Measurements from ENCODE around the gene PRKD2.

DNA sequence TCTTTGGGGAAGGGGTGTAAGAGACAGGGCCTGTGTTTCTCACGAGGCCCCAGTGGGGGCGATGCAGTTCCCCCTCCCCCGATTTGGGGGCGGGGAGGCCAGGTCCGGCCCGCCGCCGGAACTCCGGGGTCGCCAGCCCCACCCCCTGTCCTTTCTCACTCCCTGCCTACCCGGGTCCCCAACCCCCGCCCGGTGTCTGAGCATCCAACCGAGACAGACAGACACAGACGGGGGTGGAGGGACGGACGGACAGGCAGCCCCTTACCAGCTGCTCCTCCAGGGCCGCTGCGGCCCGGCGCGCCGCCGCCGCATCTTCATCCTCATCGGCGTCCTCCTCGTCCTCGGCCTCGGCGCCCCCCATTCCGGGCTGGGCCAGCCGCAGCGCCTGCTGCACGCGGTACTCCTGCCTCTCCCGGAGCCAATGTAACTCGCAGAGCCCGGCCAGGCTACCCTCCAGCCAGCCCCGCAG is 56.3 kb downstream of the PRKD2 start:
- TF ChIP-seq, protein P1, sequence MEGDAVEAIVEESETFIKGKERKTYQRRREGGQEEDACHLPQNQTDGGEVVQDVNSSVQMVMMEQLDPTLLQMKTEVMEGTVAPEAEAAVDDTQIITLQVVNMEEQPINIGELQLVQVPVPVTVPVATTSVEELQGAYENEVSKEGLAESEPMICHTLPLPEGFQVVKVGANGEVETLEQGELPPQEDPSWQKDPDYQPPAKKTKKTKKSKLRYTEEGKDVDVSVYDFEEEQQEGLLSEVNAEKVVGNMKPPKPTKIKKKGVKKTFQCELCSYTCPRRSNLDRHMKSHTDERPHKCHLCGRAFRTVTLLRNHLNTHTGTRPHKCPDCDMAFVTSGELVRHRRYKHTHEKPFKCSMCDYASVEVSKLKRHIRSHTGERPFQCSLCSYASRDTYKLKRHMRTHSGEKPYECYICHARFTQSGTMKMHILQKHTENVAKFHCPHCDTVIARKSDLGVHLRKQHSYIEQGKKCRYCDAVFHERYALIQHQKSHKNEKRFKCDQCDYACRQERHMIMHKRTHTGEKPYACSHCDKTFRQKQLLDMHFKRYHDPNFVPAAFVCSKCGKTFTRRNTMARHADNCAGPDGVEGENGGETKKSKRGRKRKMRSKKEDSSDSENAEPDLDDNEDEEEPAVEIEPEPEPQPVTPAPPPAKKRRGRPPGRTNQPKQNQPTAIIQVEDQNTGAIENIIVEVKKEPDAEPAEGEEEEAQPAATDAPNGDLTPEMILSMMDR (IDR thresholded peaks at IDR 0.05), result no peak
- no peak for TF ChIP-seq POLR2A (IDR thresholded peaks at IDR 0.05)
